Left lung (tissue), 10 donors: Measurements from ENCODE around the gene ST6GALNAC3. TPM values are rescaled to one million over a fixed set of nuclear protein-coding genes. Genes with fewer than 3 reads are reported as not detected.
A peak's percentile ranks its signal among the peaks of the same experiment; 100 is the strongest.
"Not testable (repeated sequence)": the region's sequence is repeated elsewhere in the genome, so short reads cannot be mapped to it uniquely, and the experiment has no call there.

Experiments used
- ATAC-seq: fragments of 200-7000 bp; cut with Tn5 transposase; one replicate; pipeline ENCODE4 v1.9.1; 2020; ENCODE audit warnings: moderate library complexity
- DNase-seq, 4 donors: peaks; one replicate each; pipeline ENCODE4 v3.0.0-alpha.2; 2013 to 2020
- H3K27ac ChIP-seq, 2 donors: fragments of 200-600 bp; sonication (generic) in 1 of 2; one replicate each; pipeline versions ENCODE4 v1.5.0 to v1.8.0; 2020 to 2021
- H3K27me3 ChIP-seq, 2 donors: fragments of 200-600 bp; sonication (generic) in 1 of 2; one replicate each; pipeline versions ENCODE4 v1.5.0 to v1.8.0; 2020 to 2021
- H3K36me3 ChIP-seq, 2 donors: fragments of 200-600 bp; sonication (generic) in 1 of 2; one replicate each; pipeline versions ENCODE4 v1.5.0 to v1.8.0; 2020 to 2021
- H3K4me1 ChIP-seq, 2 donors: fragments of 200-600 bp; one replicate each; pipeline ENCODE4 v1.8.0; 2021
- H3K4me3 ChIP-seq, 2 donors: fragments of 200-600 bp; sonication (generic) in 1 of 2; one replicate each; pipeline versions ENCODE4 v1.5.0 to v1.8.0; 2020 to 2021; ENCODE audit warnings: mild to moderate bottlenecking in 1 of 2
- H3K9me3 ChIP-seq, 2 donors: fragments of 200-600 bp; sonication (generic) in 1 of 2; one replicate each; pipeline versions ENCODE4 v1.5.0 to v1.8.0; 2020 to 2021
- intact Hi-C, 2 donors: fragments of 100-400 bp; cut with DNase I; formaldehyde crosslinking; loops; one replicate each; pipeline versions ENCODE4 v1.11.2 to v1.14.2; 2022
- polyA plus RNA-seq, 6 donors: library from polyadenylated mRNA; unstranded; fragments of 120-200 nt; gene quantifications; one replicate each; pipeline ENCODE4 v1.2.1, GENCODE V29; 2013; ENCODE audit not compliant: insufficient read length in 6 of 6
- total RNA-seq, 2 donors: library from RNA; stranded (reverse); fragmentation: NEBNext Ultra II Directional; extraction: Animal tissue kit (Norgen Biotek cat#: 25700); gene quantifications; one replicate each; pipeline ENCODE4 v1.2.1, GENCODE V29; 2021
- TF ChIP-seq, protein P1 (sequence below), 2 donors: fragments of 200-600 bp; sonication (generic) in 1 of 2; IDR thresholded peaks; one replicate each; pipeline versions ENCODE4 v1.5.0 to v1.8.0; 2021; ENCODE audit warnings: antibody characterized with exemption in 2 of 2
- donor health status: DM: no; HTN: yes; CAD: no.
- donor health status: DM: no; HTN: no; CAD: no.

ST6GALNAC3 gene
- total and polyA plus RNA-seq, 8 donors, result 3.4 to 37.7 (median 30.1) TPM

DNA sequence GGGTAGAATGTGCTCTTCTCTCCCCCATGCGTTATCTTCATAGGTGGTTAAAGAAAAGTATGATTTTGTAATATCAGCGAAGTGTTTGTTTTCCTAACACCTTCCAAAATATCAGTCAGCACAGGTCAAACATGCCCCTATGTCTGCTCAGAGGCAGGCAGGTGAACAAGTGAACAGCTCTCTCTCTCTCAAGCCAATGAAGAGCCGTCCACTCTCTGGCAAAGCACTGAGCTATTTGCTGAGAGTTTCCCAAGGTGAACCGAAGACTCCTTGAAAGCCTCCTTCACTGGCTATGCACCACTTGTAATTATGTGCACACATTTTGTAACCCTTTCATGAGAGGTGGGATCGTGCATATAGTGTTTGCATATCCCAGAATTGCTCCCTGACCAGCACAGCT is 47.7 kb downstream of the ST6GALNAC3 start:
- H3K36me3 ChIP-seq, result no peaks in the 10 kb centered on the region
- peak overlapping the region in 1 of 2 donors; percentile 39 for H3K27ac ChIP-seq
- DNase-seq (peak in 2 of 4 donors; percentile 37 to 50), ATAC-seq (peak; percentile 96)
- TF ChIP-seq, protein P1, sequence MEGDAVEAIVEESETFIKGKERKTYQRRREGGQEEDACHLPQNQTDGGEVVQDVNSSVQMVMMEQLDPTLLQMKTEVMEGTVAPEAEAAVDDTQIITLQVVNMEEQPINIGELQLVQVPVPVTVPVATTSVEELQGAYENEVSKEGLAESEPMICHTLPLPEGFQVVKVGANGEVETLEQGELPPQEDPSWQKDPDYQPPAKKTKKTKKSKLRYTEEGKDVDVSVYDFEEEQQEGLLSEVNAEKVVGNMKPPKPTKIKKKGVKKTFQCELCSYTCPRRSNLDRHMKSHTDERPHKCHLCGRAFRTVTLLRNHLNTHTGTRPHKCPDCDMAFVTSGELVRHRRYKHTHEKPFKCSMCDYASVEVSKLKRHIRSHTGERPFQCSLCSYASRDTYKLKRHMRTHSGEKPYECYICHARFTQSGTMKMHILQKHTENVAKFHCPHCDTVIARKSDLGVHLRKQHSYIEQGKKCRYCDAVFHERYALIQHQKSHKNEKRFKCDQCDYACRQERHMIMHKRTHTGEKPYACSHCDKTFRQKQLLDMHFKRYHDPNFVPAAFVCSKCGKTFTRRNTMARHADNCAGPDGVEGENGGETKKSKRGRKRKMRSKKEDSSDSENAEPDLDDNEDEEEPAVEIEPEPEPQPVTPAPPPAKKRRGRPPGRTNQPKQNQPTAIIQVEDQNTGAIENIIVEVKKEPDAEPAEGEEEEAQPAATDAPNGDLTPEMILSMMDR (IDR thresholded peaks at IDR 0.05), result no peak
- H3K9me3 ChIP-seq, result no peaks in the 10 kb centered on the region
- intact Hi-C loops, result no loop called here
- peaks cover 0 to 9% of the 10 kb centered on the region in 2 donors for H3K4me1 ChIP-seq
- H3K27me3 ChIP-seq, result no peaks in the 10 kb centered on the region
- no peak overlapping the region for H3K4me3 ChIP-seq

DNA sequence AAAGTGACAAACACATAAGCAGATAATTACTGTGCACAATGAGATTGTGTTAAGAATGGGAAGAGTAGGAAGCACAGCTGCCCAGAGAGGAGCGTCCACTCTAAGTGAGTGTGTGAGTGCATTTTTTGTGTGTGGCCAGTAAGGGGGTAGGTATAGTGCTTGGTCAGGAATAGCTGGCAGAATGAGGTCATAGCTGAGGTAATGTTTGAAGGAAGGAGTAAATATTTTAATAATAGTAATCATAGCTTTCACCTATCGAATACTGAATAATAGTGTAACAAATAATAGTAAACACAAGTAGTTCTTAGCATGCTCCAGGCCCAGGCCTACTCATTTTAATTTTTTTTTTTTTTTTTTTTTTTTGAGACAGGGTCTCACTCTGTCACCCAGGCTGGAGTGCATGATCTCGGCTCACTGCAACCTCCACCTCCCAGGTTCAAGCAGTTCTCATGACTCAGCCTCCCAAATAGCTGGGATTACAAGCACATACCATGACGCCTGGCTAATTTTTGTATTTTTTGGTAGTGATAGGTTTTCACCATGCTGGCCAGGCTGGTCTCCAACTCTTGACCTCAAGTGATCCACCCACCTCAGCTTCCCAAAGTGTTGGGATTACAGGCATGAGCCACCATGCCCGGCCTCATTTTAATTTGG is 49.0 kb downstream of the ST6GALNAC3 start:
- H3K4me3 ChIP-seq, H3K27me3 ChIP-seq, H3K4me1 ChIP-seq, H3K27ac ChIP-seq, DNase-seq, intact Hi-C loops, H3K36me3 ChIP-seq, ATAC-seq, H3K9me3 ChIP-seq: not testable (repeated sequence)

DNA sequence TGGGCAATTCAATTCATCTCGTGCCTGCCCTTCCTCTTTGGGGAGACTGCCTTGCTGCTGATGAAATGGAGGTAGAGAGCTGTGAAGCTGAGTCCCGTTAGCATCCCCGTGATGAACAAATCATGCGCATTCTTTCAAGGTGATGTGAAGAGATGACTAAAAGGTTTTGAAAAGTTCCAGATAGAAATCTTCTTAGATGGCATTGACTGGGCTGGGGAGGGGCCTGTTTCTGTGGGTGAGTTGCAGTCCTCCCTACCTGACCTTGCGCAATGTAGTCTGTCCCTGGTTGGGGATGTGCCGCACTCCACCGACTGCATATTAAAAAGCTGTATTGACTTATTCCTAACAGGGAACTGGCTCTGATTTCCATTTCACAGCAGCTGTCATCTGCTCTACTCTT is 49.6 kb downstream of the ST6GALNAC3 start:
- ATAC-seq (no peak), DNase-seq (no peak)
- no peak overlapping the region for H3K4me3 ChIP-seq
- no peaks in the 10 kb centered on the region for H3K9me3 ChIP-seq
- peaks cover 0 to 9% of the 10 kb centered on the region in 2 donors for H3K4me1 ChIP-seq
- H3K27ac ChIP-seq, result no peak overlapping the region
- intact Hi-C loops, result no loop called here
- no peaks in the 10 kb centered on the region for H3K27me3 ChIP-seq
- H3K36me3 ChIP-seq, result no peaks in the 10 kb centered on the region
- TF ChIP-seq, protein P1 (IDR thresholded peaks at IDR 0.05), result no peak

DNA sequence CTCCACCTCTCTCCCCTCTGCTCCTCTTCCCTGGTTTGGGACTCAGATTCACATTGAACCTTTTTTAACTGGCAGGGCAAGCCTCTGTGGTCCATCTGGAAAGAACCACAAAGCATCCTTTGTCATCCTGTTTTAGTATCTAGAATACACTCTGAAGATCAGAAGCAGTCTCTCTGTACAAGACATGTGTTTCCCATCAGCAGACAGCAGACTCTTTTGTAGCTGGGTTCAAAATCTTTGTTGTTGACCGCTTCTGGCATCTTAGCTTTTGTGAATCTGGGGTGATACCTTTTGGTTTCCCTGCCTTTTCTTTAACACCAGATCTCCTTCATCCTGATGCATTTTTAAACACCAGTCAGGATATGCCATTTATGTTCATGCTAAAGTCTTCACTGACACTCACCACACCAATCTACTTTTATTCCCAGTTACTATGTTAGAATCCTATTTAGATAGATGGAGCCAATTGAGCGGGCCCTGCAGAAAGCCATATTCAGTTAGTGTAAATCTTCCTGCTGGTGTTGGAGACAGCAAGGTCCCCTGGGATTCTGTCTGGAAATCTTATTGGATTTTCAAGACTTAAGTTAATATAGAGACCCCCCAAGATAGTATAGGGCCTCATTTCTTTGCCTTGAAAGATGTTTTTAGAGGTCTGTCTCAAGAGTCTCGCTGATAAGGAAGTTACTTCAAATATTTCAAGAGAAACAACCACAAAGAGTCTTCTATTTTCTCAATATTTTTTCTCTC is 51.1 kb downstream of the ST6GALNAC3 start:
- H3K4me1 ChIP-seq, result peaks cover 0 to 9% of the 10 kb centered on the region in 2 donors
- TF ChIP-seq, protein P1 (IDR thresholded peaks at IDR 0.05), result no peak
- H3K9me3 ChIP-seq, result no peaks in the 10 kb centered on the region
- H3K4me3 ChIP-seq, result no peak overlapping the region
- no peak for DNase-seq
- no peak for ATAC-seq
- no peaks in the 10 kb centered on the region for H3K36me3 ChIP-seq
- H3K27me3 ChIP-seq, result no peaks in the 10 kb centered on the region
- no peak overlapping the region for H3K27ac ChIP-seq
- intact Hi-C loops, result no loop called here

DNA sequence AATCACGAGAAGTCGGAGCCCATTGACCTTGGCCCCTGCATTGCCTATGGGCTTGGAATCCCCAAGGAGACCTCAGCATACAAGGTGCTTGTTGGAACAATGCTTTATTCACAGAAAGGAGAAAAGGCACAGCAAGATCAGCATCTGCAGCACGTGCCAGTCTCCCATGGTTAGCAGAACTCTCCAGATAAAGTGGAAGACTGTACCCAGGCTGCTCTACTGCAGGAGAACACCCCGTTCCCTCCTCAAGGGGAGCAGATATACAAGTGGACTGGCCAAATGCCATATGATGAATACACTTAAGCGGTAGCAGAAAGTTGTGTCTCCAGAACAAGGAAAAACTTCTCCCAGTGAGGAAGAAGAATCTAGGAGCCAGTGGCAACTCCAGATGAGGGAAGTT is 53.5 kb downstream of the ST6GALNAC3 start:
- ATAC-seq (no peak), DNase-seq (no peak)
- Histone ChIP-seq H3K27ac (no peak overlapping the region), H3K9me3 (no peaks in the 10 kb centered on the region), H3K36me3 (no peaks in the 10 kb centered on the region), H3K27me3 (no peaks in the 10 kb centered on the region), H3K4me1 (no peaks in the 10 kb centered on the region), H3K4me3 (no peak overlapping the region)
- TF ChIP-seq, protein P1 (IDR thresholded peaks at IDR 0.05), result no peak
- intact Hi-C loops, result no loop called here
